ENCODE results near the gene ADD2.

ADD2 gene

GRCh38 chr2:70692256-70692655 lies 75.7 kb downstream of the ADD2 start:
- no peak for DNase-seq

- DNase-seq: no peak
These were observed 76.4 kb downstream of the ADD2 start for GRCh38 chr2:70691497-70692140.

DNA sequence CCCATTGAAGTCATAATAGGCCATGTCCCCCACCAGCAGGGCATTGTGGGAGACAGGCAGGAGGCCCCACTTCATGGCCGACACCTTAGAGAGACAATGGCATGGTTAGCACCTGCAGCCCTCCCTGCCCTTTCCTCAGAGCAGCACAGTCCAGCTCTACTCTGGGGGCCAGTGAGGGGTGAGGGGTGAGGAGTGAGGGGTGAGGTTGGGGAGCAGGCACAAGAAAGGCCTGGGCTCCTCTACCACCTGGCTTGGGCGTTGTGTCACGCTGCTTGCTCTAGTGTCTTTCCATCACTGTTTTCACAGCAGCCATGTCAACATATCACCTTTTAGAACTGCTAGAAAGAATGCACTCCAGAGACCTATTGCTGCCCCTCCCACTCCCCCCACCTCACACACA lies 77.2 kb downstream of the ADD2 start:
- DNase-seq: no peak

GRCh38 chr2:70688427-70688826 lies 79.6 kb downstream of the ADD2 start:
- no peak for DNase-seq

- DNase-seq: no peak
These were observed 80.6 kb downstream of the ADD2 start for GRCh38 chr2:70687461-70687795.

GRCh38 chr2:70686577-70687460 lies 81.2 kb downstream of the ADD2 start:
- DNase-seq: peak; percentile 59

GRCh38 chr2:70685771-70686171 lies 82.2 kb downstream of the ADD2 start:
- no peak for DNase-seq

DNA sequence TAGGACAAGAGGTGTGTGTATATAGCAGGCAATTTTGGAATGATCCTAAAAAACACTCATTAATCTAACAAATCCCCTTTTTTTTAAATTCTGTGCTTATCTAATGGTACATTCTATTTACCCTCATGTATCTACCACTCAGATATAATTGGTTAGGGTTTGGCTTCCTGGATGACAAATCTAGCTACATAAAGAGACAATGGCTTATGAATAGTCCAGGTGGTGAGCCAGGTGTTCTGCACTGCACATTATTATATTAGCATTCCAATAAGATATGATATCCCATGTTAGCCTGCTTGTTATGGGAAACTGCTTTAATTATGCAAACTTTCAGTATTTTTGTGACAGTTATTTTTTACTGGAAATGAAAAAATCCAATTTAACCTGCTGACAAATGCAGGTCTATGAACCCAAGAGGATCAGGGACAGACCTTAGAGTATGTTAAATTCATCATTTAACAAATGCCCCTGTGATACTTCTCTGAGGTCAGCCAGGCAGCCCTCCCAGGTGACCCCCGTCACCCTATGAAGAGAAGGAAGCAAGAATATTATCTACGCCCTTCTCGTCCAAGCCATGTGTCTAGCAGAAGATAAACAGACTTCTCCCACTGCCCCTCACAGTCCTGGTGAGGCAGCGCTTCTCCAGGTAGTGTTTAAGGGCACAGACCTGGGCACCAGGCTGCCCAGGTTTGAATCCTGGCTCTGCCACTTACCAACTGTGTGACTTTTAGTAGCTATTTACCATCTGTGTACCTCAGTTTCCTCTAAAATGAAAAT lies 83.0 kb downstream of the ADD2 start:
- no peak for DNase-seq

DNA sequence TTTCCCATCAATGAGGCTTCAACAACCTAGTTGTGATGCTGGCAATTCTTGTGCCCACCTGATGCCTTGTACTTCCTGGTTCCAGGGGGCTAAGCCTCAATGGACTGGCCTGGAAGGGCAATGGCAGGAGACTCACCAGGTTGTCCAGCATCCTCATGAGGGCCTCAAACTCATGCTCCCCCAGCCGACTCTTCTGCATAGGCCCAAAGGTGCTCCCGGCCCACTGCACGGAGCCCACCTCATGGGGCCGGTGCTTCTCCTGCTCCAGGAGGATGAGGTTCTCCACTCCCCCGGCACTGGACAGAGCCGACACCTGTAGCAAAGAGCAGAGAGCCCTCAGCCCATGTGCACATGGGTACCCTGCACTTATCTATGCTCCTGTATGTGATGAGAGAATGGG lies 84.5 kb downstream of the ADD2 start:
- no peak for DNase-seq

DNA sequence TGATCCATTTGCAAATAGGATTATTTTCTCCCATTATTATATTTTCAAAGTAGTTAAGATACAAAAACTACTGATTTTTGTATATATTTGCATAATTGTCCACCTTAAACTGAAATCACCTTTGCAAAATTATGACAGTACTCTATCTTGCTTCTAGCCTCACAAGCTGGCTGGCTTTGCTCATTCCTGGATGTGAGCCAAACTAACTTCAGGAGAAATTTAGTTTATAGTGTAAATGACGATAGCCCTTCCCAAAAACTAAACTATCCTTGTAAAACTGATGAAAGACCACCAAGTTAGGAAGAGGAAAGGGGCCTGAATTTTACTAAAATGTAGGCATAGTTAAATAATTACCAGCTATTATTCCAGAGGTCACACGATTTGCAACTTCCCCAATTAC lies 87.3 kb downstream of the ADD2 start:
- DNase-seq: no peak

DNA sequence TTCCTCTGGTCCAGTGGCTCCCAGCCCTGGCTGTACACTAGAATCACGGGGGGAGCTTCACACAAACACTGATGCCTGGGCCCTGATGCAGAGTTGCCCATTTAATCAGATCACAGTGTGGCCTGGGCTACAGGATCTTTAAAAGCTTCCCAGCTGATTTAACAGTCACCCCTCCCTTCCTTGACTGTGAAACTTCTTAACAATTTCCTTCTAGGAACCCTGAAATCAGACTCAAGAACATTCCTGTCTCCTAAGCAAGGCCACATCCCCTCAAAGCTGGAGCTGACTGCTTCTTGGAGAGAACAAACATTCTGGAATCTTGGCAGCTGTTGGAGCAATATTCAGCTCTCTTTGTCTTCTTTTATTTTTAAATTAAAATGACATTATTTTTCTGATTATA lies 88.7 kb downstream of the ADD2 start:
- DNase-seq: no peak

- no peak for DNase-seq
These were observed 89.3 kb downstream of the ADD2 start for GRCh38 chr2:70678576-70679143.

DNA sequence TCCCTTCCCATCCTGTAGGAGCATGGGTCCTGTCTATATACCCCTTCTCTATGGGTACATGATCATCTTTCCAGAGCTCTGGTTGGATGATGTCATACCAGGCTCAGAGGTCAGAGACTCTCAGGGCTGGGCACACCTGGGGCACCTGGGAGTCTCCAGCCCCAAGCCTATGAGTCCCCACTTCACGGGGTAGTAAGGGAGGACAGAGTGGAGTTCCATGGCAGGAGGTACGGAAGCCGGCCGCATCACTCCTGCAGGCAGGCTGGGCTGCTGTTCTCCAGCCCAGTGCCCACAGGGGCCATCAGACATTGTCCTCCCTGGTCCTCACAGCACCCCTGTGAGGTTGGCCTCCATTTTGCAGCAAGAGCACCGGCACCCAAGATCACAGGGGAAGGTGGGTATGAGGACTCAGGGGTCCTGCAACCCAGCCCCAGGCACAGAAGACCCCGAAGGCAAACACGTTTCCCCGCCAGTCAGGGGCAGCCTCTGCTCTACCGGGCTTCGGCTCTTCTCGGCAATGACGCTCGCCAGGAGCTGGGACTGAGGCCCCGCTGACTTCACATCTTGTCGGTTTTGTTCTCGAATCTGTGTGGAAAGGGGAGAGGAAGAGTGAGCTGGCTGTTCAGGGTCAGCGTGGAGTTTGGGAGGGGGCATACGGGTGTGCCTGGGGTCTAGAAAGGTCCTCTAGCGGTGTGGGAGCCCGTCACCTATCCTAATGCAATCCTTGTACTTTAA lies 91.5 kb downstream of the ADD2 start:
- no peak for DNase-seq

- DNase-seq: no peak
These were observed 92.1 kb downstream of the ADD2 start for GRCh38 chr2:70675862-70676261.

DNA sequence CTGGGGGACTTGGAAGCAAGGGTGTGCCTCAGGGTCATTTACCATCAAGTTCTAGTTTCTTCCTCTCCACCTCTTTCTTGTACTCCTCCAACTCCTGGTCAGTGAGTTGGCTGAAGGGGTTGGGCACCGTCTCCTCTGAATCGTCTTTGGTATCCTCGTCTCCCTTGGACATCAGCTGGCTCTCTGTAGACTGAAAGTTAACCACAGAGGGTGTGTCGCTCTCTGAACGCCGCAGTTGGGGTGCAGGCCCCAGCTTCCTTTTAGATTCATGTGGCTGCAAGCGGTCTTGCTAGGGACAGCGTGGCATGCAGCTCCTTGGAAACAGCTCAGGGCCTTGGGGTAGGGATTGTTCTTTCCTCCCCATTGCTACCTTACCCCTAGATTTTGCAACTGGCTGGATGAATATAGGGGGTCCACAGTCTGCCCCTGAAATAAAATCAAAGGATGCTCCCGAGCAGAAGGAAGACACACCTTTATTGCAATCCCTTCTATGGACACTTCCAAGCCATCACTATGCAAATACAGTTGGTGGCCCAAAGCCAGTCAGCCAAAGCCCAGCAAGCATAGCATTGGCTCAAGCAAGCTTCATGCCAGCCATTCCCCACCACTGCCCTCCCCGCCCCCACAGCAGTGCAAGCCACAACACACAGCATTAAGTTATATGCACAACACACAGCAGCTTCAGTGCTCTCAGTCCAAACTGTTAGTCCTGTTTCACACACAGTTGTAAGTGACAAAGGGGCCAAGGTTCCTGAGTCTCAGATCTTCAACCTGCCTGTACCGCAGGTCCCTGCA lies 93.2 kb downstream of the ADD2 start:
- no peak for DNase-seq

DNA sequence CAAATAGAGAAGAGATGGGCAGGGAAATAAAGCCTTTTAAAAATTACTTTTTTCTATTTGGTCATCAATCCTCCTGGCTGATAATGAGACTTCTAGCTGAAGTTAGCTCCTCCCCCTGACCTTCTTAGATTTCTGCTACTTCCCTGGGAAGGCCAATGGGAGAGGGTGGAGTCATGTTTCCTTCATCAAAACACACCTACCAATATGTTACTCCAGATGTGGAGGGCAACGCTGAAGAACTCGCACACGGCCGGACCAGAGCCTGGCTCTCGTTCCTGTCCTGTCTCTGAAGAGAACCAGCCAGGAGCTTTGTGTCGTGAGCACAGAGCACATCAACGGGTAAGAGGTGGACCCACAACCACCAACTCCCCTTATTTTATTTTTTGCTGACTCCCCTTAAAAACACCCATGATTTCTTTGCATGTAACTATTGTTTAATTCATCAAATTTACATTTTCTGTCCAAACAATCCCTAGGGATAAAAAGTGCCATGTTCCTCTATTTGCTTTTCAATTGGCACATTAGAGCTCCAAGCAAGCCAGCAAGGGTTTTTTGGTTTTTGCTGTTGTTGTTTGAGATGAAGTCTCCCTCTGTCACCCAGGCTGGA lies 94.9 kb downstream of the ADD2 start:
- no peak for DNase-seq

- DNase-seq: no peak
These were observed 96.8 kb downstream of the ADD2 start for GRCh38 chr2:70671092-70671675.

DNA sequence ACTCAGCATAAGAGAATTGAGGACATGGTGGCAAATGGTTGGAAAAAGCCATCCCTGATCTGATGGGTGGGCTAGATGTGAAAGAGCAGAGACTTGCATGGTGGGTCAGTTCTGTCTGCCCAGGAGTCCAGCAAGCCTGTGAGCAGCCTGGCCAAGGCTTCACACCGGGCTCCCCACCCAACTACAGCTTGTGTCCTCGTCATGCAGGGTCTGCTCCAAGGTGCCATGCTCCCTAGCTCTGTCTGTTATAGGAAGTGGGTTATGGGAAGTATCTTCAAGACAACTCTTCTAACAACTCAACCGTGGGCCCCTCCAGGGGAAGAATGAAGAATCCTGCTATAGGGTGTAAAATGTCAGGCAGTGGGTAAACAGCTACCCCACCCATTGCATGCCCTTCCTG lies 97.4 kb downstream of the ADD2 start:
- DNase-seq: no peak

- DNase-seq: no peak
These were observed 97.8 kb downstream of the ADD2 start for GRCh38 chr2:70670202-70670601.

DNA sequence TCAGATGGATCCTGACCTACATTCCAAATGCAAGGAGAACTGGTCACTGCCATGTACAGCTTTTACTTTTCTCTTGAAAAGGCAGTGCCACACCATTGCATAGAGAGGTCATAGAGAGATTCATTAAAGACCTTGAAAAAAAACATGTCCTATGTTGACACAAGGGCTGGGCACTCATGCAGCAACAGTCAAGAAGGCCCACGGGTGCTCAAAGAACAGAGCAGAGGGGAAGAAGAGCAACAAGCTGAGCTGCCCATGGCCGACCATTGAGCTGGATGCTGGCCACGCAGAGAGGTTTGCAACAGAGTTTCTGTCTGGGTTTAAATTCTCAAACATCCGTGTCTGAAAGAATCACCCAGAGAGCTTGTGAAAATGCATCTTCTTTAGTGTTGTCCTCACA lies 99.1 kb downstream of the ADD2 start:
- DNase-seq: no peak

DNA sequence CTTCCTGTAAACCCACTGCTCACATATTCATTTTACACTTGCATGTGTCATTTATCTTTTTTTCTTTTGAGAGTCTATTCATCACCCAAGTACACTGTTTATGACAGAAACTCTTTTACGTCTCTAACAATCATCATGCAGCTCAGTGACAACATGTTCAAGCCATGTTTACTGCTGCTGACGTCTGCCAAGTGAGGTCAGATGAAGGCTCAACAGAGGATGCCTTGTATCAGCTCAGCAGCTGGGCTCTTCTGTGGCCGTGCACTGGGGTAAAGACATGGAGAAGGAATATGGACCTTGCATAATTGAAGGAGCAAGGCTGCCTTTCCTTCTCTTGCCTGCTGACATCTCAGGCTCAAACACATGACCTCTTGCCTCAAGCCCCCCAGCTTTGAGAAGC lies 99.6 kb downstream of the ADD2 start:
- no peak for DNase-seq

All from activated CD4-positive, alpha-beta T cell treated with anti-CD3 and anti-CD28 coated beads for 48 hours (primary cell).